H1 (cell line): ENCODE data around the gene FGD5. TPM values are rescaled to one million over a fixed set of nuclear protein-coding genes. Genes with fewer than 3 reads are reported as not detected.

ENCODE experiments used
- RBBP5 ChIP-seq: IDR thresholded peaks from 2 replicates; pipeline ENCODE4 v1.7.1; 2012; ENCODE audit warnings: low read depth, mild to moderate bottlenecking, inconsistent platforms, low read length, moderate library complexity, borderline replicate concordance
- SRF ChIP-seq: IDR thresholded peaks from 2 replicates; pipeline ENCODE4 v1.6.1; 2011; ENCODE audit warnings: mild to moderate bottlenecking, low read depth, low read length, moderate library complexity
- polyA plus RNA-seq, 7 experiments: library from polyadenylated mRNA; depleted of rRNA in 3 of 7; stranded (reverse) in 5 of 7; unstranded in 2 of 7; fragments of >200 nt in 5 of 7; fragments of 200-250 nt in 2 of 7; gene quantifications; 1 replicate in 5 of 7; 2 replicates in 1 of 7; 4 replicates in 1 of 7; pipeline versions ENCODE4 v1.2.1 to v1.2.3, GENCODE V29; 2011 to 2013; ENCODE audit warnings: missing spikeins in 2 of 7, mixed read lengths in 2 of 7
- total RNA-seq: library from RNA; stranded (reverse); fragmentation: NEBNext Ultra II Directional; extraction: Animal tissue kit (Norgen Biotek cat#: 25700); gene quantifications from 2 replicates; pipeline ENCODE4 v1.2.1, GENCODE V29; 2021
- TF ChIP-seq, protein P1 (sequence below): fragments of 300-600 bp; sonication (generic); IDR thresholded peaks from 2 replicates; pipeline ENCODE4 v1.7.1; 2012; ENCODE audit warnings: low read length, moderate library complexity, mild to moderate bottlenecking, inconsistent platforms; ENCODE audit not compliant: insufficient replicate concordance

FGD5 gene
- total and polyA plus RNA-seq, 2 of the 8 experiments (the other 6 are each of a cell fraction or from before 2014, with no cell fraction given) = 4.7 to 14.3 TPM

DNA sequence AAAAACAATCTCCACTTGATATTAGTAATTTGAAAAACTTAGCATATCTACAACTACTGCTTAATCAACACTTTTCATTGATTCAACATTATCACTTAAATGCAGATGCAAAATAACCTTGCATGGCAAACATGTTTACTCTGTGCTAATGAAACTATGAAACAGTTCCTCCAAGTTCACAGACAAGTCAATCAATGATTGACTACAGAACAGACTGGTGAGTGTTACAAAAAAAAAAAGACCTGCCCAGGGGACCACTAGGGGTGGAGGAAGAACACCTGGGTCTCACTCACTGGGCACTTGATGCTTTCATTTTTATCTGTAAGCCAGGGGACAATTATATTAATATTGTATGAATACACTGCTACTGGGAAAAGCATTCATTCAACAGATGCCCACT lies 124.3 kb downstream of the FGD5 start (continued):
- TF ChIP-seq, protein P1, sequence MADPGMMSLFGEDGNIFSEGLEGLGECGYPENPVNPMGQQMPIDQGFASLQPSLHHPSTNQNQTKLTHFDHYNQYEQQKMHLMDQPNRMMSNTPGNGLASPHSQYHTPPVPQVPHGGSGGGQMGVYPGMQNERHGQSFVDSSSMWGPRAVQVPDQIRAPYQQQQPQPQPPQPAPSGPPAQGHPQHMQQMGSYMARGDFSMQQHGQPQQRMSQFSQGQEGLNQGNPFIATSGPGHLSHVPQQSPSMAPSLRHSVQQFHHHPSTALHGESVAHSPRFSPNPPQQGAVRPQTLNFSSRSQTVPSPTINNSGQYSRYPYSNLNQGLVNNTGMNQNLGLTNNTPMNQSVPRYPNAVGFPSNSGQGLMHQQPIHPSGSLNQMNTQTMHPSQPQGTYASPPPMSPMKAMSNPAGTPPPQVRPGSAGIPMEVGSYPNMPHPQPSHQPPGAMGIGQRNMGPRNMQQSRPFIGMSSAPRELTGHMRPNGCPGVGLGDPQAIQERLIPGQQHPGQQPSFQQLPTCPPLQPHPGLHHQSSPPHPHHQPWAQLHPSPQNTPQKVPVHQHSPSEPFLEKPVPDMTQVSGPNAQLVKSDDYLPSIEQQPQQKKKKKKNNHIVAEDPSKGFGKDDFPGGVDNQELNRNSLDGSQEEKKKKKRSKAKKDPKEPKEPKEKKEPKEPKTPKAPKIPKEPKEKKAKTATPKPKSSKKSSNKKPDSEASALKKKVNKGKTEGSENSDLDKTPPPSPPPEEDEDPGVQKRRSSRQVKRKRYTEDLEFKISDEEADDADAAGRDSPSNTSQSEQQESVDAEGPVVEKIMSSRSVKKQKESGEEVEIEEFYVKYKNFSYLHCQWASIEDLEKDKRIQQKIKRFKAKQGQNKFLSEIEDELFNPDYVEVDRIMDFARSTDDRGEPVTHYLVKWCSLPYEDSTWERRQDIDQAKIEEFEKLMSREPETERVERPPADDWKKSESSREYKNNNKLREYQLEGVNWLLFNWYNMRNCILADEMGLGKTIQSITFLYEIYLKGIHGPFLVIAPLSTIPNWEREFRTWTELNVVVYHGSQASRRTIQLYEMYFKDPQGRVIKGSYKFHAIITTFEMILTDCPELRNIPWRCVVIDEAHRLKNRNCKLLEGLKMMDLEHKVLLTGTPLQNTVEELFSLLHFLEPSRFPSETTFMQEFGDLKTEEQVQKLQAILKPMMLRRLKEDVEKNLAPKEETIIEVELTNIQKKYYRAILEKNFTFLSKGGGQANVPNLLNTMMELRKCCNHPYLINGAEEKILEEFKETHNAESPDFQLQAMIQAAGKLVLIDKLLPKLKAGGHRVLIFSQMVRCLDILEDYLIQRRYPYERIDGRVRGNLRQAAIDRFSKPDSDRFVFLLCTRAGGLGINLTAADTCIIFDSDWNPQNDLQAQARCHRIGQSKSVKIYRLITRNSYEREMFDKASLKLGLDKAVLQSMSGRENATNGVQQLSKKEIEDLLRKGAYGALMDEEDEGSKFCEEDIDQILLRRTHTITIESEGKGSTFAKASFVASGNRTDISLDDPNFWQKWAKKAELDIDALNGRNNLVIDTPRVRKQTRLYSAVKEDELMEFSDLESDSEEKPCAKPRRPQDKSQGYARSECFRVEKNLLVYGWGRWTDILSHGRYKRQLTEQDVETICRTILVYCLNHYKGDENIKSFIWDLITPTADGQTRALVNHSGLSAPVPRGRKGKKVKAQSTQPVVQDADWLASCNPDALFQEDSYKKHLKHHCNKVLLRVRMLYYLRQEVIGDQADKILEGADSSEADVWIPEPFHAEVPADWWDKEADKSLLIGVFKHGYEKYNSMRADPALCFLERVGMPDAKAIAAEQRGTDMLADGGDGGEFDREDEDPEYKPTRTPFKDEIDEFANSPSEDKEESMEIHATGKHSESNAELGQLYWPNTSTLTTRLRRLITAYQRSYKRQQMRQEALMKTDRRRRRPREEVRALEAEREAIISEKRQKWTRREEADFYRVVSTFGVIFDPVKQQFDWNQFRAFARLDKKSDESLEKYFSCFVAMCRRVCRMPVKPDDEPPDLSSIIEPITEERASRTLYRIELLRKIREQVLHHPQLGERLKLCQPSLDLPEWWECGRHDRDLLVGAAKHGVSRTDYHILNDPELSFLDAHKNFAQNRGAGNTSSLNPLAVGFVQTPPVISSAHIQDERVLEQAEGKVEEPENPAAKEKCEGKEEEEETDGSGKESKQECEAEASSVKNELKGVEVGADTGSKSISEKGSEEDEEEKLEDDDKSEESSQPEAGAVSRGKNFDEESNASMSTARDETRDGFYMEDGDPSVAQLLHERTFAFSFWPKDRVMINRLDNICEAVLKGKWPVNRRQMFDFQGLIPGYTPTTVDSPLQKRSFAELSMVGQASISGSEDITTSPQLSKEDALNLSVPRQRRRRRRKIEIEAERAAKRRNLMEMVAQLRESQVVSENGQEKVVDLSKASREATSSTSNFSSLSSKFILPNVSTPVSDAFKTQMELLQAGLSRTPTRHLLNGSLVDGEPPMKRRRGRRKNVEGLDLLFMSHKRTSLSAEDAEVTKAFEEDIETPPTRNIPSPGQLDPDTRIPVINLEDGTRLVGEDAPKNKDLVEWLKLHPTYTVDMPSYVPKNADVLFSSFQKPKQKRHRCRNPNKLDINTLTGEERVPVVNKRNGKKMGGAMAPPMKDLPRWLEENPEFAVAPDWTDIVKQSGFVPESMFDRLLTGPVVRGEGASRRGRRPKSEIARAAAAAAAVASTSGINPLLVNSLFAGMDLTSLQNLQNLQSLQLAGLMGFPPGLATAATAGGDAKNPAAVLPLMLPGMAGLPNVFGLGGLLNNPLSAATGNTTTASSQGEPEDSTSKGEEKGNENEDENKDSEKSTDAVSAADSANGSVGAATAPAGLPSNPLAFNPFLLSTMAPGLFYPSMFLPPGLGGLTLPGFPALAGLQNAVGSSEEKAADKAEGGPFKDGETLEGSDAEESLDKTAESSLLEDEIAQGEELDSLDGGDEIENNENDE = no peak
- TF ChIP-seq RBBP5 = no peak
- TF ChIP-seq SRF = no peak
